Measurements from ENCODE around the gene KIR3DL3.
"Not testable (repeated sequence)": the region's sequence is repeated elsewhere in the genome, so short reads cannot be mapped to it uniquely, and the experiment has no call there.

The KIR3DL3 gene

DNA sequence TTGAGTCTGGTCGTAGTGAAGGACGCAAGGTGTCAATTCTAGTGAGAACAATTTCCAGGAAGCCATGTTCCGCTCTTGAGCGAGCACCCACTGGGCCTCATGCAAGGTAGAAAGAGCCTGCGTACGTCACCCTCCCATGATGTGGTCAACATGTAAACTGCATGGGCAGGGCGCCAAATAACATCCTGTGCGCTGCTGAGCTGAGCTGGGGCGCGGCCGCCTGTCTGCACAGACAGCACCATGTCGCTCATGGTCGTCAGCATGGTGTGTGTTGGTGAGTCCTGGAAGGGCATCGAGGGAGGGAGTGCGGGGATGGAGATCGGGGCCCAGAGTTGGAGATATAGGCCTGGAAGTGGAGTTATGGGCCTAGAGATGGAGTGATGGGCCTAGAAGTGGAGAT is 14.1 kb downstream of the KIR3DL3 start, which contains the start of gene KIR2DL3:
KIR2DL3 (plus strand) TSS at position 208 of the 400 bp plus-strand sequence; CDS start at position 241, 33 bp downstream.
- DNase-seq: not testable (repeated sequence)

DNA sequence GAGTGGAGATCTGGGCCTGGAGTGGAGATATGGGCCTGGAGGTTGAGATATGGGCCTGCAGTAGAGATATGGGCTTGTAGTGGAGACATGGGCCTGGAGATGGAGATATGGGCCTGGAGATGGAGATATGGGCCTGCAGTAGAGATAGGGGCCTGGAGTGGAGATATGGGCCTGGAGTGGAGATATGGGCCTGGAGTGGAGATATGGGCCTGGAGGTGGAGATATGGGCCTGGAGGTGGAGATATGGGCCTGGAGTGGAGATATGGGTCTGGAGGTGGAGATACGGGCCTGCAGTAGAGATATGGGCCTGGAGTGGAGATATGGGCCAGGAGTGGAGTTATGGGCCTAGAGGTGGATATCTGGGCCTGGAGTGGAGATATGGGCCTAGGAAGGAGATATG is 14.5 kb downstream of the KIR3DL3 start:
- no peak for DNase-seq

DNA sequence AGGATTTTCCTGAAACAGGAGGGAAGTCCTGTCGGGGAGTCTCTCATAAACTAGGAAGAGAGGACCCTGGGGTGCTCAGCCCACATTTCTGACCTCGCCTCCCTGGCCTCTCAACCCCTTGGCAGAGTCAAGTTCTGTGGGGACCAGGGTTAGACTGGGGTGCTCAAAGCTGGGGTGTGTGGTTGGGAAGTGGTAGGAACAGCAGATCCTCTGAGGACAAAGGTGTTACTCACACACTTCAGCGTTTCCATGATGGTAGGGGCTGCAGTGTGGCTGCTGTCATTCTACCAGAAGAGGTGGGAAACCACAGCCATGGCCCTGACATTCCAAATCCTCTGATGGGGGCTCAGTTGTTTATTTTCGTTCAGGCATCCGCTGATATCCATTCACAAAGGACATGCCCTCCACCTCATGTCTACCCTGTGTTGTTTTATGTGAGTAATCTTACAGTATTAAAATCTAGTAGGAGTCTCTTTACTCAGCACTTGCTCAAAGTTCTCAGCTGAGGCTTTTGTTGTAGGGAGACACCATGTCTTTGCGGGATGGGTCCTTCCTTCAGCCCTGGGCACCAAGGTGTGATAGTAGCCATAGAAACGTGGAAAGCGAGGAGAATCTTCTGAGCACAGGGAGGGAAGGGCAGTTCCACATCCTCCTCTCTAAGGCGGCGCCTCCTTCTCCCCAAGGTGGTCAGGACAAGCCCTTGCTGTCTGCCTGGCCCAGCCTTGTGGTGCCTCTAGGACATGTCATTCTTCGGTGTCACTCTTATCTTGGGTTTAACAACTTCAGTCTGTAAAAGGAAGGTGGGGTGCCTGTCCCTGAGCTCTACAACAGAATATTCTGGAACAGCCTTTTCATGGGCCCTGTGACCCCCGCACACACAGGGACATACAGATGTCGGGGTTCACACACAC is 15.6 kb downstream of the KIR3DL3 start:
- DNase-seq: no peak

DNA sequence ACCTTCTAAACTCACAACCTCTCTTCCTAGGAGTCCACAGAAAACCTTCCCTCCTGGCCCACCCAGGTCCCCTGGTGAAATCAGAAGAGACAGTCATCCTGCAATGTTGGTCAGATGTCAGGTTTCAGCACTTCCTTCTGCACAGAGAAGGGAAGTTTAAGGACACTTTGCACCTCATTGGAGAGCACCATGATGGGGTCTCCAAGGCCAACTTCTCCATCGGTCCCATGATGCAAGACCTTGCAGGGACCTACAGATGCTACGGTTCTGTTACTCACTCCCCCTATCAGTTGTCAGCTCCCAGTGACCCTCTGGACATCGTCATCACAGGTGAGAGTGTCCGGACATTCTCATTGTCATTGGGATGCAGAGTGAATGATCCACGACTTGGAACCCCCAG is 17.7 kb downstream of the KIR3DL3 start:
- DNase-seq: not testable (repeated sequence)

DNA sequence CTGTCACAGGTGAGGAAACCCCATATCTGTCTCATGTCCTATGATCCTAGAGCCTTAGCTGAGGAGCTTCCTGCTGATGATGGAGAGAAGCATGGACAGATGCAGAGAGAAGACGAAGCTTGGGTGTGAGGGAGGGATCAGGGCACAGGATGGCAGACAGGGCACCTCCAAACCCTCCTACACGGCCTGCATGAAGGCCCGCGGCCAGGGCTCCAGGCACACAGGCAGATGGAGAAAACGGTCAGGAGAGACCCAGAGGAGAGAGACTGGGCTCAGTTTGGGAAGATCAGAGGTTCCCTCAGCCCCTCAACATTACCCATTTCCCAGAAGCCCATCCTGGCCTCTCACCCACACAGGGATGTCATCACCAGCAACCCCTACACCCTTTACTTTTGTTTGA is 19.8 kb downstream of the KIR3DL3 start:
- not testable (repeated sequence) for DNase-seq

DNA sequence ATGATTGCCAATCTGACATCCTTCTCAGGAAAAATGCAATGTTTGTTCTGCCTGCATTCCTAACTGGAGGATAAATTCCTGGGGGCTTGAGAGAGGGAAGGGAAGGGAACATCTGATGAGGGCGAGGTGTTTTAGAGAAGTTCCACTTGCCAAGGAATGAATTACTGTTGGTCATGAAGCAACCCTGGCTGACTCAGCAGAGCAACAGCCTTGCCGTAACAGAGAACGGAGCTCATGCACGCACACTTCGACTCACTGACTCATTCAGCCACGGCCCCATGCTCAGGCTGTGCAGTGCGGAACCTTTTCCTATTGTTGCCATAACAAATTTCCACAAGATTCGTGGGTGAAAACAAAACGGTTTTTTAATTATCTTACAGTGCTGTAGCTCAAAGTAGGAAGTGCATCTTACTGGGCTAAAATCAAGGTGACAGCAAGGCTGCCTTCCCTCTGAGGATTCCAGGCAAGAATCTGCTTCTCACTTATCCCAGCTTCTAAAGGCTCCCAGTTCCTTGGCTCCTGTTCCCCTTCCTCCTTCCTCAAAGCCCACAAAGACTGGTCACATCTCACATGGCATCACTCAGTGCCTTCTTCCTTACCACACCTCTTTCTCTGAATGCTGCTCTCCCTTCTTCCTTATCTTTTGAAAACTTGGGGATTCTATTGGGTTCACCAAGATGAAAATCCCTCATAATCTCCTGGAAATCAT is 23.5 kb downstream of the KIR3DL3 start:
- peak; percentile 1 for DNase-seq

DNA sequence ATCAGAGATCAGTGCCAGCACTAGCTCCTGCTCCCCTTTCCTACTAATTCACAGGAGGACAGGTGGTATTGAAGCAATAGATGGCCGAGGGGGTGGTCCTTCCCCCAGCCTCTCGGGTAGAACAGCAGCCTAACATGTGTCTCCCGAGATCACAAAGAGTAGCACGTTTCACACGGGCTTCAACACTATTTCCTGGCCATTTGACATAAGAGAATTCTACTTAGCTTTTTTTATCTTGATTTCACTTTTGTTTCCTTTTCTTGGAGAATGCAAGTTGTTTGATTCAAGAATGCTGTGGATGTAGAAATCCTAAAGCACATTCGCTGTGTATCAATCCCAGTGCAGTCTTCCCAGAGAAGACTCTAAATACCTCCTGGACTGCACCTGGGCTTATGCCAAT is 26.0 kb downstream of the KIR3DL3 start:
- not testable (repeated sequence) for DNase-seq

DNA sequence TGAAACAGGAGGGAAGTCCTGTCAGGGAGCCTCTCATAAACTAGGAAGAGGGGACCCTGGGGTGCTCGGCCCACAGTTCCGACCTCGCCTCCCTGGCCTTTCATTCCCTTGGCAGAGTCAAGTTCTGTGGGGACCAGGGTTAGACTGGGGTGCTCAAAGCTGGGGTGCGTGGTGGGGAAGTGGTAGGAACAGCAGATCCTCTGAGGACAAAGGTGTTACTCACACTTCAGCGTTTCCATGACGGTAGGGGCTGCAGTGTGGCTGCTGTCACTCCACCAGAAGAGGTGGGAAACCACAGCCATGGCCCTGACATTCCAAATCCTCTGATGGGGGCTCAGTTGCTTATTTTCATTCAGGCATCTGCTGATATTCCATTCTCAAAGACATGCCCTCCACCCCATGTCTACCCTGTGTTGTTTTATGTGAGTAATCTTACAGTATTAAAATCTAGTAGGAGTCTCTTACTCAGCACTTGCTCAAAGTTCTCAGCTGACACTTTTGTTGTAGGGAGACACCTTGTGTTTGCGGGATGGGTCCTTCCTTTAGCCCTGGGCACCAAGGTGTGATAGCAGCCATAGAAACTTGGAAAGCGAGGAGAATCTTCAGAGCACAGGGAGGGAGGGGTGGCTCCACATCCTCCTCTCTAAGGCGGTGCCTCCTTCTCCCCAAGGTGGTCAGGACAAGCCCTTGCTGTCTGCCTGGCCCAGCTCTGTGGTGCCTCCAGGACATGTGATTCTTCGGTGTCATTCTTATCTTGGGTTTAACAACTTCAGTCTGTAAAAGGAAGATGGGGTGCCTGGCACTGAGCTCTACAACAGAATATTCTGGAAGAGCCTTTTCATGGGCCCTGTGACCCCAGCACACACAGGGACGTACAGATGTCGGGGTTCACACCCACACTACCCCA is 32.2 kb downstream of the KIR3DL3 start:
- DNase-seq: not testable (repeated sequence)

DNA sequence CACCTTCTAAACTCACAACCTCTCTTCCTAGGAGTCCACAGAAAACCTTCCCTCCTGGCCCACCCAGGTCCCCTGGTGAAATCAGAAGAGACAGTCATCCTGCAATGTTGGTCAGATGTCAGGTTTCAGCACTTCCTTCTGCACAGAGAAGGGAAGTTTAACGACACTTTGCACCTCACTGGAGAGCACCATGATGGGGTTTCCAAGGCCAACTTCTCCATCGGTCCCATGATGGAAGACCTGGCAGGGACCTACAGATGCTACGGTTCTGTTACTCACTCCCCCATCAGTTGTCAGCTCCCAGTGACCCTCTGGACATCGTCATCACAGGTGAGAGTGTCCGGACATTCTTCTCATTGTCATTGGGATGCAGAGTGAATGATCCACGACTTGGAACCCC is 34.3 kb downstream of the KIR3DL3 start:
- DNase-seq: not testable (repeated sequence)

DNA sequence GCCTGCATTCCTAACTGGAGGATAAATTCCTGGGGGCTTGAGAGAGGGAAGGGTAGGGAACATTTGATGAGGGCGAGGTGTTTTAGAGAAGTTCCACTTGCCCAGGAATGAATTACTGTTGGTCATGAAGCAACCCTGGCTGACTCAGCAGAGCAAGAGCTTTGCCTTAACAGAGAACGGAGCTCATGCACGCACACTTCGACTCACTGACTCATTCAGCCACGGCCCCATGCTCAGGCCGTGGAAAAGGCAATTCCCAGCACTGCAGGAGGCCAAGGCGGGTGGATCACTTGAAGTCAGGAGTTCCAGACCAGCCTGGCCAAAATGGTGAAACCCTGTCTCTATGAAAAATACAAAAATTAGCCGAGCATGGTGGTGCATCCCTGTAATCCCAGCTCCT is 40.0 kb downstream of the KIR3DL3 start:
- not testable (repeated sequence) for DNase-seq

DNA sequence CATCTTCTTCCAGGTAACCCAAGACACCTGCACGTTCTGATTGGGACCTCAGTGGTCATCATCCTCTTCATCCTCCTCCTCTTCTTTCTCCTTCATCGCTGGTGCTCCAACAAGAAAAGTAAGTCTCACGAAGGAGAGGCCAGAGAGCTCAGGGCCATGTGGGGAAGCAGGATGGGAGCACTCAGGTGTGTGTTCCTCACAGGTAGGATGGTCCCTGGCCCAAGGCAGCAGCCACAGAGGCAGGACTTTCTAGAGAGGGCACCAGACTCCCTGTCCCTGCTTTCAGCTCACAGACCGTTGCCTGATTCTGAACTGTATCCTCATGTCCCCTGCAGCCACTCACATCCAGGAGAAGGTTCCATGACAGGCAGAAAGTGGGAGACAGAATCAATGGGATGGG is 42.2 kb downstream of the KIR3DL3 start:
- DNase-seq: not testable (repeated sequence)

DNA sequence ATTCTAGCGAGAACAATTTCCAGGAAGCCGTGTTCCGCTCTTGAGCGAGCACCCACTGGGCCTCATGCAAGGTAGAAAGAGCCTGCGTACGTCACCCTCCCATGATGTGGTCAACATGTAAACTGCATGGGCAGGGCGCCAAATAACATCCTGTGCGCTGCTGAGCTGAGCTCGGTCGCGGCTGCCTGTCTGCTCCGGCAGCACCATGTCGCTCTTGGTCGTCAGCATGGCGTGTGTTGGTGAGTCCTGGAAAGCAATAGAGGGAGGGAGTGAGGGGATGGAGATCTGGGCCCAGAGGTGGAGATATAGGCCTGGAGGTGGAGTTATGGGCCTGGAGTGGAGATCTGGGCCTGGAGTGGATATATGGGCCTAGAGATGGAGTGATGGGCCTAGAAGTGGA is 45.4 kb downstream of the KIR3DL3 start, which contains the start of gene KIR2DL1:
KIR2DL1 (plus strand) TSS at position 148 of the 400 bp plus-strand sequence; CDS start at position 206, 58 bp downstream.
- DNase-seq: not testable (repeated sequence)

DNA sequence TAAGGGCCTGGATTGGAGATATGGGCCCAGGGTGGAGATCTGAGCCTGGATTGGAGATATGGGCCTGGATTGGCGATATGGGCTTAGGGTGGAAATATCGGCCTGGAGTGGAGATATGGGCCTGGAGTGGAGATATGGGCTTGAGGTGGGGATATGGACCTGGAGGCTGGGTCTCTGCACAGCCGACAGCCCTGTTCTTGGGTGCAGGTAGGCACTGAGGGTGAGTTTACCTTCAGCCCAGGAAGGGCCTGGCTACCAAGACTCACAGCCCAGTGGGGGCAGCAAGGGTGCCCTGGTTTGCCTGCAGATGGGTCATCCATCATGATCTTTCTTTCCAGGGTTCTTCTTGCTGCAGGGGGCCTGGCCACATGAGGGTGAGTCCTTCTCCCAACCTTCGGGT is 46.3 kb downstream of the KIR3DL3 start:
- not testable (repeated sequence) for DNase-seq

DNA sequence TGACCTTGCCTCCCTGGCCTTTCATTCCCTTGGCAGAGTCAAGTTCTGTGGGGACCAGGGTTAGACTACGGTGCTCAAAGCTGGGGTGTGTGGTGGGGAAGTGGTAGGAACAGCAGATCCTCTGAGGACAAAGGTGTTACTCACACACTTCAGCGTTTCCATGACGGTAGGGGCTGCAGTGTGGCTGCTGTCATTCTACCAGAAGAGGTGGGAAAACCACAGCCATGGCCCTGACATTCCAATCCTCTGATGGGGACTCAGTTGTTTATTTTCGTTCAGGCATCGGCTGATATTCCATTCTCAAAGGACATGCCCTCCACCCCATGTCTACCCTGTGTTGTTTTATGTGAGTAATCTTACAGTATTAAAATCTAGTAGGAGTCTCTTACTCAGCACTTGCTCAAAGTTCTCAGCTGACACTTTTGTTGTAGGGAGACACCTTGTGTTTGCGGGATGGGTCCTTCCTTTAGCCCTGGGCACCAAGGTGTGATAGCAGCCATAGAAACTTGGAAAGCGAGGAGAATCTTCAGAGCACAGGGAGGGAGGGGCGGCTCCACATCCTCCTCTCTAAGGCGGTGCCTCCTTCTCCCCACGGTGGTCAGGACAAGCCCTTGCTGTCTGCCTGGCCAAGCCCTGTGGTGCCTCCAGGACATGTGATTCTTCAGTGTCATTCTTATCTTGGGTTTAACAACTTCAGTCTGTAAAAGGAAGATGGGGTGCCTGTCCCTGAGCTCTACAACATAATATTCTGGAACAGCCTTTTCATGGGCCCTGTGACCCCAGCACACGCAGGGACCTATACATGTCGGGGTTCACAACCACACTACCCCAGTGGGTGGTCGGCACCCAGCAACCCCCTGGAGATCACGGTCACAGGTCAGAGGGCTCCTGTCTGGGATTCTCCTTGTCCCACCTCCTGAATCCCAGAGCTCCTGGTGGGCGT is 47.0 kb downstream of the KIR3DL3 start:
- not testable (repeated sequence) for DNase-seq

DNA sequence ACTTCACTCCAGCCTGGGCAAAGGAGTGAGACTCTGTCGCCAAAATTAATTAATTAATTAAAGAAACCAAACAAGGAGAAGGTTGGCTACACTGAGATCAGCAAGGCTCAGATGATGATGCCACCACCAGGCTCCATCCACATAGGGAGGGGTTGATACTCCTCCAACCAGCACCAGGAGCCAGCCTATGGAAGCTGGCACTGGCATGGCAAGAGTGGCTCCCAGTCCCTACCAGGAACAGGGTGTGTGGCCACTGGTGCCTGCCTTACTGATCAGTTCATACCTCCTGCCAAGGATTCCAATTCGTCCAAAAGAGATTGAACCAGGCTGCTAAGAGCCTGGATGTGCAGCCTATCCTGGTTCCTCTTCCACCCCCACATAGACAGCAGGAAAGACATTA is 48.4 kb downstream of the KIR3DL3 start:
- DNase-seq: not testable (repeated sequence)

DNA sequence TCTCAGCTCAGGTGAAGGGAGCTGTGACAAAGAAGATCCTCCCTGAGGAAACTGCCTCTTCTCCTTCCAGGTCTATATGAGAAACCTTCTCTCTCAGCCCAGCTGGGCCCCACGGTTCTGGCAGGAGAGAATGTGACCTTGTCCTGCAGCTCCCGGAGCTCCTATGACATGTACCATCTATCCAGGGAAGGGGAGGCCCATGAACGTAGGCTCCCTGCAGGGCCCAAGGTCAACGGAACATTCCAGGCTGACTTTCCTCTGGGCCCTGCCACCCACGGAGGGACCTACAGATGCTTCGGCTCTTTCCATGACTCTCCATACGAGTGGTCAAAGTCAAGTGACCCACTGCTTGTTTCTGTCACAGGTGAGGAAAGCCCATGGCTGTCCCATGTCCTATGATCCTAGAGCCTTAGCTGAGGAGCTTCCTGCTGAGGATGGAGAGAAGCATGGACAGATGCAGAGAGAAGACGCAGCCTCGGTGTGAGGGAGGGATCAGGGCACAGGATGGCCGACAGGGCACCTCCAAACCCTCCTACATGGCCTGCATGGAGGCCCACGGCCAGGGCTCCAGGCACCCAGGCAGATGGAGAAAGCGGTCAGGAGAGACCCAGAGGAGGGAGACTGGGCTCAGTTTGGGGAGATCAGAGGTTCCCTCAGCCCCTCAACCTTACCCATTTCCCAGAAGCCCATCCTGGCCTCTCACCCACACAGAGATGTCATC is 51.0 kb downstream of the KIR3DL3 start:
- not testable (repeated sequence) for DNase-seq

DNA sequence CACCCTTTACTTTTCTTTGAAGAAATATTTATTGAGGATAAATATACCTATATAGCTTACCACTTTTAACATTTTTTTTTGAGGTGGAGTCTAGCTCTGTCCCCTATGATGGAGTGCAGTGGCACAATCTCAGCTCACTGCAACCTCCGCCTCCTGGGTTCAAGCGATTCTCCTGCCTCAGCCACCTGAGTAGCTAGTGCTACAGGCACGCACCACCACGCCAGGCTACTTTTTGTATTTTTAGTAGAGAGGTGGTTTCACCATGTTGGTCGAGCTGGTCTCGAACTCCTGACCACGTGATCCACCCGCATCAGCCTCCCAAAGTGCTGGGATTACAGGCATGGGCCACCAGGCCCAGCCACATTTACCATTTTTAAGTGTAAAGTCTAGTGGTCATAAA is 51.6 kb downstream of the KIR3DL3 start:
- DNase-seq: not testable (repeated sequence)

DNA sequence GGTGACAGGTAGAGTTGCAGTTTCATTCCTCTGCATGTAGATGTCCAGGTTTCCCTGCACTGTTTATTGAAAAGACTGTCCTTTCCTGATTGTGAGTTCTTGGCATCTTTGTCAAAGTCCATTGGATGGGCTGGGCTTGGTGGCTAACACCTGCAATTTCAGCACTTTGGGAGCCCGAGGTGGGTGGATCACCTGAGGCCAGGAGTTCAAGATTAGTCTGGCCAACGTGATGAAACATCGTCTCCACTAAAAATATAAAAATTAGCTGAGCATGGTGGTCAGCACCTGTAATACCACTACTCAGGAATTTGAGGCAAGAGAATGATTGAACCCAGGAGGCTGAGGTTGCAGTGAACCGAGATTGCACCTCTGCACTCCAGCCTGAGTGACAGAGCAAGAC is 53.6 kb downstream of the KIR3DL3 start:
- DNase-seq: not testable (repeated sequence)

DNA sequence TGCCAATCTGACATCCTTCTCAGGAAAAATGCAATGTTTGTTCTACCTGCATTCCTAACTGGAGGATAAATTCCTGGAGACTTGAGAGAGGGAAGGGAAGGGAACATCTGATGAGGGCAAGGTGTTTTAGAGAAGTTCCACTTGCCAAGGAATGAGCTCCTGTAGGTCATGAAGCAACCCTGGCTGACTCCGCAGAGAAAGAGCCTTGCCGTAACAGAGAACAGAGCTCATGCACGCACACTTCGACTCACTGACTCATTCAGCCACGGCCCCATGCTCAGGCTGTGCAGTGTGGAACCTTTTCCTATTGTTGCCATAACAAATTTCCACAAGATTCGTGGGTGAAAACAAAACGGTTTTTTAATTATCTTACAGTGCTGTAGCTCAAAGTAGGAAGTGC is 54.7 kb downstream of the KIR3DL3 start:
- DNase-seq: not testable (repeated sequence)

DNA sequence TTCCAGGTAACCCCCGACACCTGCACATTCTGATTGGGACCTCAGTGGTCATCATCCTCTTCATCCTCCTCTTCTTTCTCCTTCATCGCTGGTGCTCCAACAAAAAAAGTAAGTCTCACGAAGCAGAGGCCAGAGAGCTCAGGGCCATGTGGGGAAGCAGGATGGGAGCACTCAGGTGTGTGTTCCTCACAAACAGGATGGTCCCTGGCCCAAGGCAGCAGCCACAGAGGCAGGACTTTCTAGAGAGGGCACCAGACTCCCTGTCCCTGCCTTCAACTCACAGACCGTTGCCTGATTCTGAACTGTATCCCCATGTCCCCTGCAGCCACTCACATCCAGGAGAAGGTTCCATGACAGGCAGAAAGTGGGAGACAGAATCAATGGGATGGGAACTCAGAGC is 58.7 kb downstream of the KIR3DL3 start:
- not testable (repeated sequence) for DNase-seq

Measured in KG1 (cell line).